Measurements from ENCODE around the gene ATAD3B. TPM values are rescaled to one million over a fixed set of nuclear protein-coding genes. Genes with fewer than 3 reads are reported as not detected.

The ATAD3B gene
- total RNA-seq, 1 experiment from 2014 or later, result 63.6 TPM

DNA sequence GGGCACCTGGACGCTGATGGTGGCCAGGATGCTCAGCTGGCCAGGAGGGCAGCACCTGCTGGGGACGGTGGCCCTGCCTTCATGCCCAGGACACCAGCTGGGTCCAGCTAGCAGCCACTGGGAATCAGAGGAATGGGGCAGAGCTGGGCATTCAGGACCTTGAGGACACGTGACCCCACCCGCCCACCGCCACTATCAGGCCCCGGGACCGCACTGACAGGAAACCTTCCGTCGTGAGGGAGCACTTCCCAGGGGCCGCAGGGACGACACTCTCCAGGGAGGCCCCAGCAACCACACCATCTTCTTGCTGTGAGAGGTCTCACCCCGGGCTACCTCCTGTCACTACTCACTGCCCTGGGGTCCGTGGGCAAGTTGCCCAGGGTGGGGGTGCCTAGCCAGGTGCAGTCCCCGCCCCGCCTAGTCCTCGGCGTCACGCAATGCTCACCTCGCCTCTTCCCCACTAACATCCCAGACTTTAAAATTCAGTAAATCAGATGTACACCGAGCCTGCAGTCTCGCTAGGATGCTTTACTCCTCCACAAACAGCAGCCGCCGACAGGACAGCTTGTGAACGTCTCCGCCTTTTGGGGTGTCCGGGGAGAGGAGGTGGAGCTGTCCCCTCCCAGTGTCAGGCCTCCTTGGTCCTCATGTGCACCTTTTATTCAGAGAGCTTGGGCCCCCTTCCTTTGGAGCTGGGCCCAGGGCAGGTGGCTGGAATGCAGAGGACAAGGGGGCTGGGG lies 31.1 kb upstream of the ATAD3B start (continued):
- TF ChIP-seq ELF4 (CRISPR knock-in tag; IDR thresholded peaks at IDR 0.05; ENCODE audit: low read depth) (no peak), FOXP1 (CRISPR knock-in tag; IDR thresholded peaks at IDR 0.05; ENCODE audit: borderline replicate concordance) (no peak)

DNA sequence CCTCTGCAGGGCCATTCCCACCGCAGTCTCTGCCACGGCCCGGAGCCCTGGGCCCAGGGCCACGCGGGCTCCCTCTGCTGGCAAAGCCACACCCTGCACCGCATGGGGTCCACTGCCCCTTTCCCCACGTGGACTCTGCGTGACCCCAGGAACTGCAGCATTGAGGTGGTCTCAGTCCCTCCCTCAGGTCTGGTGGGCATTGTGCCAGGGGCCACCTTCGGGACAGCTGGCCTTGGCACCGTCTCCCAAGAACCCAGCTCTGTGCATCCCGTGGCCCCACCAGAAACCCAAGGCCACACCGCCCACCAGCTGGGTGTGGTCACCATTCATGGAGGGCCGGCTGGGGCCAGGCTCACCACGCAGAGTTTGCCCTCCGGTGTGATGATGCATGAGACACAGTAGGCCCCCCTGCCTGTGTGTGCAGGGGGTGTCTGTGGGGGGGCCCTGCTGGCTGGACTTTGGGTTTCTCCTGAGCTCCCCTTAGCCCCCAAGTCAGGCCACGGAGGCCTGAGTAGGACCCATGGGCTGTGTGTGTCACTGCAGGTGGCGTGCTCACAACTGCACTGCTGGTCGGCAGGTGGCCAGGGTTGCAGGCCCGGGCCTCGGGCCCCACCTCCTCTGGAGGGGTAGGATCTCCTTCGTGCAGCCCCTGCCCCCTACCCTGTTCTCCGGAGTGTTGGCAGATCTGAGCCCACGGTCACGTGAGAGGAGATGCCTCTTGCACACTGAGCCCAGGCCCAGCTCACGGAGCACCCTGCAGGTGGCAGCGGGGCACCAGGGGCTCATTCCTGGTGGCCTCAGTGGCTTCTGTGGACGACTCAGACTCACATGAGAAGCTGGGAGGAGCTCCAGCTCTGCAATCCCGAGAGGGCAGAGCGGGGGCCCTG lies 30.3 kb upstream of the ATAD3B start:
- H3K9me3 Mint-ChIP-seq, result no peaks in the 10 kb centered on the region
- H3K4me3 Mint-ChIP-seq, result no peak overlapping the region
- H3K27ac Mint-ChIP-seq, result no peak overlapping the region
- DNase-seq (ENCODE audit: low spot score), result peak; percentile 71
- peaks cover 5% of the 10 kb centered on the region; the same call in 1 of the 2 replicates for H3K4me1 Mint-ChIP-seq
- ChIA-PET CTCF (interaction anchor here (0.7 to 1.9 kb wide), 16 partner anchors 9 to 94 kb away, joined by 3 to 11 read pairs (median 4); partner anchors contain the start of genes CCNL2 and MRPL20), POLR2A (interaction anchor here (1.1 kb wide), 1 partner anchor 9 kb away, joined by 5 read pairs; no protein-coding TSS in a partner anchor)
- no peaks in the 10 kb centered on the region for H3K36me3 Mint-ChIP-seq
- ATAC-seq, result peak; percentile 75
- H3K27me3 Mint-ChIP-seq (ENCODE audit: low read depth), result peaks cover 2% of the 10 kb centered on the region
- no peak for TF ChIP-seq ATF1 (CRISPR knock-in tag; IDR thresholded peaks at IDR 0.05)
- TF ChIP-seq, protein P1, sequence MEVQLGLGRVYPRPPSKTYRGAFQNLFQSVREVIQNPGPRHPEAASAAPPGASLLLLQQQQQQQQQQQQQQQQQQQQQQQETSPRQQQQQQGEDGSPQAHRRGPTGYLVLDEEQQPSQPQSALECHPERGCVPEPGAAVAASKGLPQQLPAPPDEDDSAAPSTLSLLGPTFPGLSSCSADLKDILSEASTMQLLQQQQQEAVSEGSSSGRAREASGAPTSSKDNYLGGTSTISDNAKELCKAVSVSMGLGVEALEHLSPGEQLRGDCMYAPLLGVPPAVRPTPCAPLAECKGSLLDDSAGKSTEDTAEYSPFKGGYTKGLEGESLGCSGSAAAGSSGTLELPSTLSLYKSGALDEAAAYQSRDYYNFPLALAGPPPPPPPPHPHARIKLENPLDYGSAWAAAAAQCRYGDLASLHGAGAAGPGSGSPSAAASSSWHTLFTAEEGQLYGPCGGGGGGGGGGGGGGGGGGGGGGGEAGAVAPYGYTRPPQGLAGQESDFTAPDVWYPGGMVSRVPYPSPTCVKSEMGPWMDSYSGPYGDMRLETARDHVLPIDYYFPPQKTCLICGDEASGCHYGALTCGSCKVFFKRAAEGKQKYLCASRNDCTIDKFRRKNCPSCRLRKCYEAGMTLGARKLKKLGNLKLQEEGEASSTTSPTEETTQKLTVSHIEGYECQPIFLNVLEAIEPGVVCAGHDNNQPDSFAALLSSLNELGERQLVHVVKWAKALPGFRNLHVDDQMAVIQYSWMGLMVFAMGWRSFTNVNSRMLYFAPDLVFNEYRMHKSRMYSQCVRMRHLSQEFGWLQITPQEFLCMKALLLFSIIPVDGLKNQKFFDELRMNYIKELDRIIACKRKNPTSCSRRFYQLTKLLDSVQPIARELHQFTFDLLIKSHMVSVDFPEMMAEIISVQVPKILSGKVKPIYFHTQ (CRISPR knock-in tag; IDR thresholded peaks at IDR 0.05), result no peak
- no peak for TF ChIP-seq TP53 (CRISPR knock-in tag; IDR thresholded peaks at IDR 0.05)
- TF ChIP-seq, protein P2, sequence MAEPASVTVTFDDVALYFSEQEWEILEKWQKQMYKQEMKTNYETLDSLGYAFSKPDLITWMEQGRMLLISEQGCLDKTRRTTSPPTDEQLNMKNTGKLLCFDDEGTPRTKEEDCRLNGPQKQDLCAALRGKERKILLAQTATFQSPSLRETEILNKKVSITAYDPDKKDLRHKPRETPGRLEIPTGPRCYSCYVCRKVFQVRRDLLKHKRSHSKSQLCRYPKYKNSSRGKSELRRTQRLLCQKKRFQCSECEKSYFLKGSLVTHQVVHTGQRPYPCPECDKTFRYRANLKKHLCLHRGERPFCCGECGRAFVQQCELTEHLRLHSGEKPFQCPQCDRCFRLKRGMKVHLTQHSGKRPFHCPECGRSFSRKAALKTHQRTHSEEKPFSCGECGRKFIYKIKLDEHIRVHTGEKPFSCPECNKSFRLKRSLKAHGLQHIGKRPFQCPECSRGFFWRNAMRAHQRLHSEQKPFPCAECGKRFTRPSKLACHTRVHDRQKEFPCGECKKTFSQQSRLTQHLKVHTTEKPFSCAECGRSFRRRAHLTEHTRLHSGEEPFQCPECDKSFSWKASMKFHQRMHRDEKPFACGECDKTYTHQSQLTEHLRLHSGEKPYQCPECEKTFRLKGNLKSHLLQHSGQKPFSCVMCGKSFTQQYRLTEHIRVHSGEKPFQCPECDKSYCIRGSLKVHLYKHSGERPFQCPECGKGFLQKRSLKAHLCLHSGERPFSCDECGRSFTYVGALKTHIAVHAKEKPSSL (CRISPR knock-in tag; conservative IDR thresholded peaks at IDR 0.05), result no peak
- TF ChIP-seq, protein P3, sequence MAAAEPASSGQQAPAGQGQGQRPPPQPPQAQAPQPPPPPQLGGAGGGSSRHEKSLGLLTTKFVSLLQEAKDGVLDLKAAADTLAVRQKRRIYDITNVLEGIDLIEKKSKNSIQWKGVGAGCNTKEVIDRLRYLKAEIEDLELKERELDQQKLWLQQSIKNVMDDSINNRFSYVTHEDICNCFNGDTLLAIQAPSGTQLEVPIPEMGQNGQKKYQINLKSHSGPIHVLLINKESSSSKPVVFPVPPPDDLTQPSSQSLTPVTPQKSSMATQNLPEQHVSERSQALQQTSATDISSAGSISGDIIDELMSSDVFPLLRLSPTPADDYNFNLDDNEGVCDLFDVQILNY (CRISPR knock-in tag; IDR thresholded peaks at IDR 0.05), result peak; percentile 23; the same call in 1 of the 2 replicates
- no peak for TF ChIP-seq MYBL2 (CRISPR knock-in tag; IDR thresholded peaks at IDR 0.05)
- TF ChIP-seq, protein P4, sequence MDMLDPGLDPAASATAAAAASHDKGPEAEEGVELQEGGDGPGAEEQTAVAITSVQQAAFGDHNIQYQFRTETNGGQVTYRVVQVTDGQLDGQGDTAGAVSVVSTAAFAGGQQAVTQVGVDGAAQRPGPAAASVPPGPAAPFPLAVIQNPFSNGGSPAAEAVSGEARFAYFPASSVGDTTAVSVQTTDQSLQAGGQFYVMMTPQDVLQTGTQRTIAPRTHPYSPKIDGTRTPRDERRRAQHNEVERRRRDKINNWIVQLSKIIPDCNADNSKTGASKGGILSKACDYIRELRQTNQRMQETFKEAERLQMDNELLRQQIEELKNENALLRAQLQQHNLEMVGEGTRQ (CRISPR knock-in tag; IDR thresholded peaks at IDR 0.05), result no peak
- TF ChIP-seq, protein P5, sequence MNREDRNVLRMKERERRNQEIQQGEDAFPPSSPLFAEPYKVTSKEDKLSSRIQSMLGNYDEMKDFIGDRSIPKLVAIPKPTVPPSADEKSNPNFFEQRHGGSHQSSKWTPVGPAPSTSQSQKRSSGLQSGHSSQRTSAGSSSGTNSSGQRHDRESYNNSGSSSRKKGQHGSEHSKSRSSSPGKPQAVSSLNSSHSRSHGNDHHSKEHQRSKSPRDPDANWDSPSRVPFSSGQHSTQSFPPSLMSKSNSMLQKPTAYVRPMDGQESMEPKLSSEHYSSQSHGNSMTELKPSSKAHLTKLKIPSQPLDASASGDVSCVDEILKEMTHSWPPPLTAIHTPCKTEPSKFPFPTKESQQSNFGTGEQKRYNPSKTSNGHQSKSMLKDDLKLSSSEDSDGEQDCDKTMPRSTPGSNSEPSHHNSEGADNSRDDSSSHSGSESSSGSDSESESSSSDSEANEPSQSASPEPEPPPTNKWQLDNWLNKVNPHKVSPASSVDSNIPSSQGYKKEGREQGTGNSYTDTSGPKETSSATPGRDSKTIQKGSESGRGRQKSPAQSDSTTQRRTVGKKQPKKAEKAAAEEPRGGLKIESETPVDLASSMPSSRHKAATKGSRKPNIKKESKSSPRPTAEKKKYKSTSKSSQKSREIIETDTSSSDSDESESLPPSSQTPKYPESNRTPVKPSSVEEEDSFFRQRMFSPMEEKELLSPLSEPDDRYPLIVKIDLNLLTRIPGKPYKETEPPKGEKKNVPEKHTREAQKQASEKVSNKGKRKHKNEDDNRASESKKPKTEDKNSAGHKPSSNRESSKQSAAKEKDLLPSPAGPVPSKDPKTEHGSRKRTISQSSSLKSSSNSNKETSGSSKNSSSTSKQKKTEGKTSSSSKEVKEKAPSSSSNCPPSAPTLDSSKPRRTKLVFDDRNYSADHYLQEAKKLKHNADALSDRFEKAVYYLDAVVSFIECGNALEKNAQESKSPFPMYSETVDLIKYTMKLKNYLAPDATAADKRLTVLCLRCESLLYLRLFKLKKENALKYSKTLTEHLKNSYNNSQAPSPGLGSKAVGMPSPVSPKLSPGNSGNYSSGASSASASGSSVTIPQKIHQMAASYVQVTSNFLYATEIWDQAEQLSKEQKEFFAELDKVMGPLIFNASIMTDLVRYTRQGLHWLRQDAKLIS (CRISPR knock-in tag; IDR thresholded peaks at IDR 0.05; ENCODE audit: borderline replicate concordance), result no peak
- no peak for TF ChIP-seq TEAD4 (CRISPR knock-in tag; IDR thresholded peaks at IDR 0.05)
- no peak for TF ChIP-seq OVOL2 (CRISPR knock-in tag; IDR thresholded peaks at IDR 0.05; ENCODE audit: borderline replicate concordance)
- no peak for TF ChIP-seq EMX1 (CRISPR knock-in tag; IDR thresholded peaks at IDR 0.05)
- TF ChIP-seq, protein P6, sequence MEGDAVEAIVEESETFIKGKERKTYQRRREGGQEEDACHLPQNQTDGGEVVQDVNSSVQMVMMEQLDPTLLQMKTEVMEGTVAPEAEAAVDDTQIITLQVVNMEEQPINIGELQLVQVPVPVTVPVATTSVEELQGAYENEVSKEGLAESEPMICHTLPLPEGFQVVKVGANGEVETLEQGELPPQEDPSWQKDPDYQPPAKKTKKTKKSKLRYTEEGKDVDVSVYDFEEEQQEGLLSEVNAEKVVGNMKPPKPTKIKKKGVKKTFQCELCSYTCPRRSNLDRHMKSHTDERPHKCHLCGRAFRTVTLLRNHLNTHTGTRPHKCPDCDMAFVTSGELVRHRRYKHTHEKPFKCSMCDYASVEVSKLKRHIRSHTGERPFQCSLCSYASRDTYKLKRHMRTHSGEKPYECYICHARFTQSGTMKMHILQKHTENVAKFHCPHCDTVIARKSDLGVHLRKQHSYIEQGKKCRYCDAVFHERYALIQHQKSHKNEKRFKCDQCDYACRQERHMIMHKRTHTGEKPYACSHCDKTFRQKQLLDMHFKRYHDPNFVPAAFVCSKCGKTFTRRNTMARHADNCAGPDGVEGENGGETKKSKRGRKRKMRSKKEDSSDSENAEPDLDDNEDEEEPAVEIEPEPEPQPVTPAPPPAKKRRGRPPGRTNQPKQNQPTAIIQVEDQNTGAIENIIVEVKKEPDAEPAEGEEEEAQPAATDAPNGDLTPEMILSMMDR (IDR thresholded peaks at IDR 0.05), result peak; percentile 75
- no peak for TF ChIP-seq IRF2 (CRISPR knock-in tag; IDR thresholded peaks at IDR 0.05; ENCODE audit: borderline replicate concordance, low read depth)
- no peak for TF ChIP-seq ZNF416 (CRISPR knock-in tag; IDR thresholded peaks at IDR 0.05)
- no peak for TF ChIP-seq NFE2L1 (CRISPR knock-in tag; IDR thresholded peaks at IDR 0.05)
- TF ChIP-seq, protein P7, sequence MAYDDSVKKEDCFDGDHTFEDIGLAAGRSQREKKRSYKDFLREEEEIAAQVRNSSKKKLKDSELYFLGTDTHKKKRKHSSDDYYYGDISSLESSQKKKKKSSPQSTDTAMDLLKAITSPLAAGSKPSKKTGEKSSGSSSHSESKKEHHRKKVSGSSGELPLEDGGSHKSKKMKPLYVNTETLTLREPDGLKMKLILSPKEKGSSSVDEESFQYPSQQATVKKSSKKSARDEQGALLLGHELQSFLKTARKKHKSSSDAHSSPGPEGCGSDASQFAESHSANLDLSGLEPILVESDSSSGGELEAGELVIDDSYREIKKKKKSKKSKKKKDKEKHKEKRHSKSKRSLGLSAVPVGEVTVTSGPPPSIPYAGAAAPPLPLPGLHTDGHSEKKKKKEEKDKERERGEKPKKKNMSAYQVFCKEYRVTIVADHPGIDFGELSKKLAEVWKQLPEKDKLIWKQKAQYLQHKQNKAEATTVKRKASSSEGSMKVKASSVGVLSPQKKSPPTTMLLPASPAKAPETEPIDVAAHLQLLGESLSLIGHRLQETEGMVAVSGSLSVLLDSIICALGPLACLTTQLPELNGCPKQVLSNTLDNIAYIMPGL (CRISPR knock-in tag; IDR thresholded peaks at IDR 0.05), result 0 out of 2 replicates have a peak, but pooled peaks have one; percentile 37

All from WTC11 (cell line).